Measurements from ENCODE around the gene NRN1. TPM values are rescaled to one million over a fixed set of nuclear protein-coding genes. Genes with fewer than 3 reads are reported as not detected.

The NRN1 gene
- total RNA-seq, 6 donors from 2014 or later, result 3.8 to 25.6 (median 5.7) TPM

DNA sequence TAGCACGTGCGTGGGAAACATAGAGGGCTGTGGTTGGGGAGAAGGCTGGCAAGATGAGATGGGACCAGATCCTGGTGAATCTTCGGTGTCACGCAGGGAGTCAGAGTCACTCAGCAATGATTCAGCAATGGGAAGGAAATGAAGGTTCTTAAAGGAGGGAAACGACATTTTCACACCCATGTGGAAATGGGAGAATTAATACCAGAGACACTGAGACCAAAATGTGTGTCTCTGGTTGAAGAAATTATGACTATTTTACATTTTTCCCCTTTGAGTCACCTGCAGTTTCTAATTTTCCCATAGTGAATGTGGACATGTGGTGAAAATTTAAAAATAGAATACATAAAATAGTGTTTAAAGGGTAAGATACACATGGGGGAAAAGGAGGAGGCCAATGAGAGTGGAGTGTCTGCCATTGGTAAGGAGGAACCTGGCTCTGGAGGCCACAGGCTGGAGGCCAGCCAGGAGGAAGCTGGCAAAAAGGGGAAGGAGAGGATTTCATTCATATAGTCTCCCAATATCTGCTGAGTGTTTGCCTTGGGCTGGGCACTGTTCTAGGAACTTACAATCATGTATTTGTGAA, 17.5 kb downstream of the NRN1 start:
- ATAC-seq (ENCODE audit: low FRiP score in 2 of 2), result peak; percentile 72 to 82
- Histone ChIP-seq H3K4me1 (peaks cover 0 to 4% (median 0%) of the 10 kb centered on the region in 4 donors), H3K9me3 (no peaks in the 10 kb centered on the region), H3K27me3 (peaks cover 0 to 12% (median 4%) of the 10 kb centered on the region in 4 donors), H3K4me3 (no peak overlapping the region), H3K36me3 (no peaks in the 10 kb centered on the region), H3K27ac (no peak overlapping the region)
- 78 to 83% methylated on average over 5 of the region's 5 CpGs for WGBS, 2 donors
- DNase-seq, result peak in 1 of 2 donors; percentile 66
- TF ChIP-seq POLR2AphosphoS5 (IDR thresholded peaks at IDR 0.05) (no peak), POLR2A (IDR thresholded peaks at IDR 0.05) (no peak), EP300 (IDR thresholded peaks at IDR 0.05) (no peak)
- TF ChIP-seq, protein P1, sequence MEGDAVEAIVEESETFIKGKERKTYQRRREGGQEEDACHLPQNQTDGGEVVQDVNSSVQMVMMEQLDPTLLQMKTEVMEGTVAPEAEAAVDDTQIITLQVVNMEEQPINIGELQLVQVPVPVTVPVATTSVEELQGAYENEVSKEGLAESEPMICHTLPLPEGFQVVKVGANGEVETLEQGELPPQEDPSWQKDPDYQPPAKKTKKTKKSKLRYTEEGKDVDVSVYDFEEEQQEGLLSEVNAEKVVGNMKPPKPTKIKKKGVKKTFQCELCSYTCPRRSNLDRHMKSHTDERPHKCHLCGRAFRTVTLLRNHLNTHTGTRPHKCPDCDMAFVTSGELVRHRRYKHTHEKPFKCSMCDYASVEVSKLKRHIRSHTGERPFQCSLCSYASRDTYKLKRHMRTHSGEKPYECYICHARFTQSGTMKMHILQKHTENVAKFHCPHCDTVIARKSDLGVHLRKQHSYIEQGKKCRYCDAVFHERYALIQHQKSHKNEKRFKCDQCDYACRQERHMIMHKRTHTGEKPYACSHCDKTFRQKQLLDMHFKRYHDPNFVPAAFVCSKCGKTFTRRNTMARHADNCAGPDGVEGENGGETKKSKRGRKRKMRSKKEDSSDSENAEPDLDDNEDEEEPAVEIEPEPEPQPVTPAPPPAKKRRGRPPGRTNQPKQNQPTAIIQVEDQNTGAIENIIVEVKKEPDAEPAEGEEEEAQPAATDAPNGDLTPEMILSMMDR (IDR thresholded peaks at IDR 0.05), result no peak

DNA sequence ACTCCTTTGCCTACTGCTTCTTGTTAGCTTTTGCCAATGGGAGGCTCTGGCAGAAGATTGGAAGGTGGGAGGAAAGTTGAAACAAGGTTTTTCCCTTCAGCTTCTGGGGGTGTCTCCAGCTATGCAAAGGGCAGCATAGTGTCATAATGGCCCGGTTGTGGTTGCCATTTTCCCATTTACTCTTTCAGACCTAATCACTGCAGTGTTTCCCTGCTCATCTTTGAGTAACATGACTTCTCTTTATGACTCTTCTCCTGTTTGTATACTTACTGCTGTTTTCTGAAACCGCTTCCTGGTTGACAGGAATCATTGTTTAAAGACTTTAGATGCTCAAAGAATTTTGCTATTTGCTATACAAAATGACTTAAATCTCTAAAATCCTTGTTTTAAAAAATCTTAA, 19.9 kb downstream of the NRN1 start:
- no peak for DNase-seq
- TF ChIP-seq, protein P1 (IDR thresholded peaks at IDR 0.05), result no peak
- Histone ChIP-seq H3K27me3 (no peaks in the 10 kb centered on the region), H3K4me3 (no peak overlapping the region), H3K9me3 (no peaks in the 10 kb centered on the region), H3K27ac (no peak overlapping the region), H3K4me1 (peaks cover 0 to 4% (median 0%) of the 10 kb centered on the region in 4 donors), H3K36me3 (no peaks in the 10 kb centered on the region)
- no peak for ATAC-seq (ENCODE audit: low FRiP score in 2 of 2)
- 48 to 55% methylated on average over 2 of the region's 2 CpGs for WGBS, 2 donors

DNA sequence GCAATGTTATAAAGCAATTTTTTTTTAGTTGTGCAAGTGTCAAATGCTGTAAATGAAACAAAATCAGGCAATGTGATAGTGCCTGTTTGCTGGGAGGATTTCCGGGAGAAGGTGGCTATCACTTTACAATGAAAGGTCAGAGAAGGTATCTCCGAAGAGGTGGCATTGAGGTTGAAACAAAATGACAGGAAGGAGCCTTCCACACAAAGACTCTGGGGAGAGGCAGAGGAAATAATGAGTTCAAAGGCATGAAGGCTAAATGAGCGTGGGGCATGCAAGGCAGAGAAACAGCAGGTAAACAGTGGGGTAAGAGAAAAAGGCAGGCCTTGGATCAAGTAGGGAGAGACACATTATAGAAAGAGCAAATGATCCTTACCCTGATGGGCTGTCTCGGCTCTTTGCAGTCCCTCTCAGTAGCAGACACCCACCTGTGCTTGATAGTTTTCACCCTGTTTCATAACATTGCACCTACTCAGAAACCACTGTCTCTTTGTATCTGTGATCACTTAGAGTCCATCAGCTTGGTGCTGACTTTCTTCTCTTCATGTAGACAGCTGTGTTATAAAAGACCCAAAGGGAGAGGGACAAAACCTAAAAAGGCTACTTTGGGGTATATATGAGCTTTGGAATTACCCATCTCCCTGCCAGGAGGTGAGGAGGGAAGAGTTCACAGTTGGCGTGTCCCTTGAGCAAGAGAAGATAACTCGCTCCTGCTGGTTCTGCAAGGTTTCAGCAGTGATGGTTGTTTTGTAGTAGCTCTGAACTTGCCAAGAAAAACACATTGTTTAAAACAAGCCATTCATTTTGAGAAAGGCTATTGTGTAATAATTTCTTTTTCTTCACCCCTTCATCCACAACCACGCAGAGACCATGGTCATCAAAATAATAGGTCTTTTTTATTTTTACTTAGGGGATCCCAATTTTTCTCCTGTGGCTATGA, 22.3 kb downstream of the NRN1 start:
- TF ChIP-seq POLR2AphosphoS5 (IDR thresholded peaks at IDR 0.05) (no peak), POLR2A (IDR thresholded peaks at IDR 0.05) (no peak), EP300 (IDR thresholded peaks at IDR 0.05) (no peak)
- TF ChIP-seq, protein P1 (IDR thresholded peaks at IDR 0.05), result no peak
- H3K36me3 ChIP-seq, result no peaks in the 10 kb centered on the region
- H3K9me3 ChIP-seq, result no peaks in the 10 kb centered on the region
- no peak overlapping the region for H3K27ac ChIP-seq
- no peak overlapping the region for H3K4me3 ChIP-seq
- peaks cover 0 to 4% (median 2%) of the 10 kb centered on the region in 4 donors for H3K4me1 ChIP-seq
- DNase-seq (no peak), ATAC-seq (ENCODE audit: low FRiP score in 2 of 2) (no peak)
- 84% methylated on average over 7 of the region's 7 CpGs for whole genome bisulfite sequencing, 2 donors
- no peaks in the 10 kb centered on the region for H3K27me3 ChIP-seq

DNA sequence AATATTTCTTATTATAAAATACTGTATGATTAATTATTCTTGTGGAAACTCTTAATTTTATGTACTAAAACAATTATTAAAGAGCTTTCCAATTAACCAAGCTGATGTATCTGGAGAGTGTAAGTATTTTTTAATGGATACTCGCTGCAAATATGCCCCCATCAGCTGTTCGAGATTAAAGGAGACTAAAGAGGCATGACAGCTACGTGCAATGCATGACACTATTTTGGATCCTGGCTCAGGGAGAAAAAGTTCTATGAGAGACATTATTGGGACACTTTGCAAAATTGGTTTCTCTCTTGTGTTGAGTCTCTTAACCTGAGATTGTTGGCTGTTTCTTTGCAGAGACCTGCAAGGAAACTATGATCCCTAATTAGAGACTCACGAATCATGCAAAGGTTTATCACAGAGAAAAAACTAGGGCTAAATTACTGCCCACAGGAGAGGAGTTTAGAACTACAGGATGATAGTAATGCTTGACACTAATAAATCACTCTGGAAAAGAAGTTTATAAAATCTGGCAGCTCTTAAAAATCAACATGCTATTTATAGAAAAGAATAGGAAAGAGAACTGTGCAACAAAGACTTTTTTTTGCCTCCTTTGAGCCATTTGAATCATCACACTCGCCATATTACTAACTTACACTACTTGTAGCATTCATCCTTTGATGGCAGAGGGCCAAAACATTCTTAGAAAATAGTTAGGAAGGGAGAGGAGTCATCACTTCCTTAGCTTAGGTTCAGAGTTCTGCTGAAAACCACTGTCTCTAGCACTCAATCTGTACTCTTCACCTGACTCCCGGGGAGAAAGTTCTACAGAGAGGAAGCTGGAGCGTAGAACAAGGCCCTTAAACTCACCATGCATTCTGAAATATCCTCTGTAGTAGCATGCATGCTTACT, 25.3 kb downstream of the NRN1 start:
- Histone ChIP-seq H3K27ac (no peak overlapping the region), H3K9me3 (no peaks in the 10 kb centered on the region), H3K27me3 (no peaks in the 10 kb centered on the region), H3K36me3 (no peaks in the 10 kb centered on the region), H3K4me3 (no peak overlapping the region), H3K4me1 (peaks cover 0 to 4% (median 2%) of the 10 kb centered on the region in 4 donors)
- TF ChIP-seq POLR2AphosphoS5 (IDR thresholded peaks at IDR 0.05), result no peak
- TF ChIP-seq, protein P1 (IDR thresholded peaks at IDR 0.05), result no peak
- no peak for TF ChIP-seq EP300 (IDR thresholded peaks at IDR 0.05)
- no peak for TF ChIP-seq POLR2A (IDR thresholded peaks at IDR 0.05)
- DNase-seq (no peak), ATAC-seq (ENCODE audit: low FRiP score in 2 of 2) (no peak)
- WGBS, 2 donors, result 62 to 68% methylated on average over 7 of the region's 7 CpGs
